Non-pigmented ciliary epithelial cell (primary cell): ENCODE results near the gene USP15.
"Not testable (repeated sequence)": the region's sequence is repeated elsewhere in the genome, so short reads cannot be mapped to it uniquely, and the experiment has no call there.

Experiments
- DNase-seq: peaks from one replicate; pipeline ENCODE4 v3.0.0-alpha.2; 2010; ENCODE audit warnings: low read depth

USP15 gene

DNA sequence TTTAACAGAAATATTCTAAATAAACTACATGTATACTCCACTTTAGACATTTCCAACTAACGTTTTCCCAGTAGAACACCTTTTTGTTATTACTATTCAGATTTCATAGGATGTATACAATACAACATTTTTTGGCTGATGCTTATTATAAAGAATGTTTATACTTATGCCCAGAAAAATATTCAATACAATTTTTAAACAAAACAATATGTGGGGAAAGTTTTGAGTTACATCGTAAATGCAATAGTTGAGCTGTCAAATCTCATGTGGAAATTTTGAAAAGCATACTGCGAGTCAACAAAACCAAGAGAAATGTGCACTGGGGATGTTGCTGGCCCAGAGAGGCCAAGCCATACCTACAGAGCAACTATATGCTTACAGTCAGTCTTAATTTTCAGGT is 188.2 kb downstream of the USP15 start:
- DNase-seq: no peak

GRCh38 chr12:62455429-62455828 is 195.2 kb downstream of the USP15 start:
- DNase-seq: not testable (repeated sequence)

DNA sequence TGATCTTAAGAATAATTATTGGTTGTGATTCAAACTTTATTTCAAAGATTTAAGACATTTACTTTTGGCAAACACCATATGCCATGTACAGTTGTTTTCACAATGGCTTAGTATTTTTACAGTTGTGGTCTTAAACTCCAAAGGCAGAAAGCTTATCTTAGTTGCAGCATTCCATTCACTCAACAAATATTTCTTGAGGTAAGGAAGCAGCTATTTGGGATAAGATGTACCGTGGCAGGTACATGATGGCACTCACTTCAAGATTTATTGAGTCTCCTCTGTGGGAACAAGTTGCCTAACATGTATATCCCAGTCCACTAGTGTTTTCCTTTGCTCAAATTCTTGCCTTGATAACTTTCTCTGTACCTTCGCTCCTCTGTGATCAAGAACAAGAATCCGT is 198.4 kb downstream of the USP15 start:
- DNase-seq: no peak

DNA sequence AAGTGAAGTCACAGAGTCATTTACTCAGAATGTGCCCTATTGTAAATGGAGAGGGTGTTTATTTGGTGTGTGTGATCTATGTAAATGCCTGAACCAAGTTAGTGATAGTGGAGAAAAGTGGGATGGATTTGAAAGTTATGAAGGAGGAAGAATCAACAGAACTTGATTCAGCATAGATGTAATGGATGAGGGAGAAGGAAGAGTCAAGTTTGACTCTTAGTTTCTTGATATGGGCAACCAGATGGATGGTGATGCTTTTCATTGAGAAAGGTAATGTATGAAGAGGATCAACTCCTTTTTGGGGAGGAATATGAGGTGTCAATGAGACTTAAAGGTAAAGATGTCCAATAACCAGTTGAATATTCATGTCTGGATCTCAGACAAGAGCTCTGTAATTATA is 199.8 kb downstream of the USP15 start:
- no peak for DNase-seq

- DNase-seq: not testable (repeated sequence)
Measured at GRCh38 chr12:62461171-62461837, 201.1 kb downstream of the USP15 start.

GRCh38 chr12:62463252-62463651 is 203.0 kb downstream of the USP15 start:
- not testable (repeated sequence) for DNase-seq
